ENCODE results near the gene CMTM5.

CMTM5 gene

GRCh38 chr14:23376482-23377197, at the start of gene CMTM5:
CMTM5 (plus strand) TSS chr14:23377046; CDS start chr14:23377252, 206 bp downstream.
- H3K4me3 ChIP-seq (ENCODE audit: severe bottlenecking), result no peak within 1 kb of the TSS
- no peaks in the 10 kb centered on the region for H3K27me3 ChIP-seq (ENCODE audit: insufficient read depth, poor library complexity, severe bottlenecking)
- DNase-seq (ENCODE audit: low spot score) (no peak), ATAC-seq (ENCODE audit: low read depth) (no peak)
- no peaks in the 10 kb centered on the region for H3K4me1 ChIP-seq (ENCODE audit: insufficient read depth, poor library complexity, severe bottlenecking)
- no peaks in the 10 kb centered on the region for H3K9me3 ChIP-seq (ENCODE audit: severe bottlenecking)
- H3K36me3 ChIP-seq (ENCODE audit: low read depth), result no peaks in the 10 kb centered on the region
- no peak for TF ChIP-seq CTCF (IDR thresholded peaks at IDR 0.05; ENCODE audit: poor library complexity, severe bottlenecking)
- no peak within 1 kb of the TSS for H3K27ac ChIP-seq (ENCODE audit: poor library complexity, severe bottlenecking)

GRCh38 chr14:23327947-23328744, 48.7 kb upstream of the CMTM5 start:
- peak; percentile 98 for TF ChIP-seq CTCF (IDR thresholded peaks at IDR 0.05; ENCODE audit: poor library complexity, severe bottlenecking)
- H3K4me1 ChIP-seq (ENCODE audit: insufficient read depth, poor library complexity, severe bottlenecking), result no peaks in the 10 kb centered on the region
- ATAC-seq (ENCODE audit: low read depth) (peak; percentile 75), DNase-seq (ENCODE audit: low spot score) (no peak)
- no peak overlapping the region for H3K27ac ChIP-seq (ENCODE audit: poor library complexity, severe bottlenecking)
- H3K36me3 ChIP-seq (ENCODE audit: low read depth), result peaks cover 20% of the 10 kb centered on the region
- no peaks in the 10 kb centered on the region for H3K27me3 ChIP-seq (ENCODE audit: insufficient read depth, poor library complexity, severe bottlenecking)
- H3K4me3 ChIP-seq (ENCODE audit: severe bottlenecking), result no peak overlapping the region
- H3K9me3 ChIP-seq (ENCODE audit: severe bottlenecking), result no peaks in the 10 kb centered on the region

GRCh38 chr14:23335623-23336022, 41.2 kb upstream of the CMTM5 start:
- TF ChIP-seq CTCF (IDR thresholded peaks at IDR 0.05; ENCODE audit: poor library complexity, severe bottlenecking), result no peak
- Histone ChIP-seq H3K27ac (ENCODE audit: poor library complexity, severe bottlenecking) (no peak overlapping the region), H3K4me1 (ENCODE audit: insufficient read depth, poor library complexity, severe bottlenecking) (no peaks in the 10 kb centered on the region), H3K9me3 (ENCODE audit: severe bottlenecking) (peaks cover 4% of the 10 kb centered on the region), H3K36me3 (ENCODE audit: low read depth) (no peaks in the 10 kb centered on the region), H3K27me3 (ENCODE audit: insufficient read depth, poor library complexity, severe bottlenecking) (no peaks in the 10 kb centered on the region), H3K4me3 (ENCODE audit: severe bottlenecking) (no peak overlapping the region)
- no peak for ATAC-seq (ENCODE audit: low read depth)
- no peak for DNase-seq (ENCODE audit: low spot score)

GRCh38 chr14:23339506-23340268, 37.2 kb upstream of the CMTM5 start:
- Histone ChIP-seq H3K27me3 (ENCODE audit: insufficient read depth, poor library complexity, severe bottlenecking) (no peaks in the 10 kb centered on the region), H3K36me3 (ENCODE audit: low read depth) (no peaks in the 10 kb centered on the region), H3K4me1 (ENCODE audit: insufficient read depth, poor library complexity, severe bottlenecking) (no peaks in the 10 kb centered on the region), H3K9me3 (ENCODE audit: severe bottlenecking) (peaks cover 4% of the 10 kb centered on the region), H3K27ac (ENCODE audit: poor library complexity, severe bottlenecking) (no peak overlapping the region), H3K4me3 (ENCODE audit: severe bottlenecking) (no peak overlapping the region)
- TF ChIP-seq CTCF (IDR thresholded peaks at IDR 0.05; ENCODE audit: poor library complexity, severe bottlenecking), result no peak
- DNase-seq (ENCODE audit: low spot score), result no peak
- no peak for ATAC-seq (ENCODE audit: low read depth)
